ENCODE measurements around the gene FTMT. TPM values are rescaled to one million over a fixed set of nuclear protein-coding genes. Genes with fewer than 3 reads are reported as not detected.

The FTMT gene
- total RNA-seq, 1 donor from 2014 or later, result not detected

- Histone ChIP-seq H3K4me3 (no peak overlapping the region), H3K4me1 (no peaks in the 10 kb centered on the region), H3K36me3 (no peaks in the 10 kb centered on the region), H3K9me3 (no peaks in the 10 kb centered on the region), H3K27ac (no peak overlapping the region), H3K27me3 (no peaks in the 10 kb centered on the region)
- intact Hi-C loops (cut with DNase I), result no loop called here
- no peak for TF ChIP-seq CTCF (IDR thresholded peaks at IDR 0.05)
- no peak for DNase-seq (ENCODE audit: low spot score in 2 of 2)
Observed at GRCh38 chr5:121834021-121834420, 17.7 kb upstream of the FTMT start.

GRCh38 chr5:121841892-121842291 is 9.8 kb upstream of the FTMT start:
- Histone ChIP-seq H3K27ac (no peak overlapping the region), H3K27me3 (no peaks in the 10 kb centered on the region), H3K4me1 (no peaks in the 10 kb centered on the region), H3K4me3 (no peak overlapping the region), H3K36me3 (no peaks in the 10 kb centered on the region), H3K9me3 (no peaks in the 10 kb centered on the region)
- no peak for DNase-seq (ENCODE audit: low spot score in 2 of 2)
- TF ChIP-seq CTCF (IDR thresholded peaks at IDR 0.05), result no peak
- intact Hi-C loops (cut with DNase I), result no loop called here

DNA sequence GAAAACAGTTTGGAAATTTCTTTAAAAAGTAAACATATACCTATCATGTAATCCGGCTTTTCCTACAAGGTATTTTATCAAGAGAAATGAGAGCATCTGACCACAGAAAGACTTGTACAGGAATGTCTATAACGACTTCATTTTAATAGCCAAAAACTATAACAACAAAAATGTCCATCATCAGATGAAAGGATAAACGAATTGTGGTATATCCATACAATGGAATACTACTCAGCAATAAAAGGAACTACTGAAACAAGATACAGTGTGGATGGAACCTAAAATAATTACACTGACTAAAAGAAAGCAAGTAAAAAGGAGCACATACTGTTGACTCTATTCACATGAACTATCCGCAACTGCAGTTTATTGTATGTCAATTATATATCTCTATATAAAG is 1.4 kb upstream of the FTMT start:
- no peak for TF ChIP-seq CTCF (IDR thresholded peaks at IDR 0.05)
- intact Hi-C loops (cut with DNase I), result no loop called here

DNA sequence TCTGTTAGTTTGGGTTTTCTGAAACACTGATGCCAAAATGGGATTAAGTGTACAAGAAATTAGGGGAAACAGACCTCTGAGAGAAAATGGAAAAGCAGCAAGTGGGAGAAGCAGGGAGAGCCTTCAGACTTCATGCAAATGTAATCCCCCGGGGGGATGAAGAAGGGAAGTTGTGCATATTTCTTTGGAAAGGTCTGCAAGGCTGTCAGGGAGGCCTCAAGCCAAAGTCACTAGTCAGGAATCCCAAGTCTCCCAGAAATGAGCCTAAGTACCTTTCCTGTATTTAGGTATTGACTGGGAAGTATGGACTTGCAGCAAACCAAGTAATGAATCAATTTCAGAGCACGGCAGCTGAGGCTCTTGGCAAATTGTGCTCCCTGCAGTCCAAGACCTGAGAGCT is 2.2 kb downstream of the FTMT start:
- DNase-seq (ENCODE audit: low spot score in 2 of 2), result no peak
- Histone ChIP-seq H3K27ac (no peak overlapping the region), H3K9me3 (no peaks in the 10 kb centered on the region), H3K4me3 (no peak overlapping the region), H3K27me3 (no peaks in the 10 kb centered on the region), H3K36me3 (no peaks in the 10 kb centered on the region), H3K4me1 (no peaks in the 10 kb centered on the region)
- intact Hi-C loops (cut with DNase I), result no loop called here
- TF ChIP-seq CTCF (IDR thresholded peaks at IDR 0.05), result no peak

More for the DNA sequence above, 1.4 kb upstream of the FTMT start:
- no peaks in the 10 kb centered on the region for H3K36me3 ChIP-seq
- no peaks in the 10 kb centered on the region for H3K4me1 ChIP-seq
- H3K9me3 ChIP-seq, result no peaks in the 10 kb centered on the region
- no peak for DNase-seq (ENCODE audit: low spot score in 2 of 2)
- no peak overlapping the region for H3K4me3 ChIP-seq
- H3K27me3 ChIP-seq, result no peaks in the 10 kb centered on the region
- no peak overlapping the region for H3K27ac ChIP-seq

DNA sequence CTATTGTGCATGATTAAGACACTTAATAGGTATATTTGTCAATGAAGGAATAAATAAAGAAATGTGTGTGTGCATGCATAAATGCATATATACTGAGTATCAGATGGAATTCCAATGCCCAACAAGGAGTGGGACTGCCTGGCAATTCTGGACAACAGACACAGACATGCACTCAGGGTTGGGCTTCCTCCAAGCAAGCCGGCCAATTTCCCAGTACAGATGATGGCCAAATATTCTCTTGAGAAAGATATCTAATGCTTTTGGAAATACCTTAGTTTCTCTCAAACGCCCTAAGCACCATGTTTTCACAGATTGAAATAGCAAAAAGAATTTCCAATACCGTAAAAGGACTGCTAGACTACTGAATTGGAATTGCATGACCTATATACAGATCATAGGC is 11.1 kb downstream of the FTMT start:
- H3K27me3 ChIP-seq, result no peaks in the 10 kb centered on the region
- TF ChIP-seq CTCF (IDR thresholded peaks at IDR 0.05), result no peak
- no peak for DNase-seq (ENCODE audit: low spot score in 2 of 2)

GRCh38 chr5:121863753-121864285 is 12.1 kb downstream of the FTMT start:
- TF ChIP-seq CTCF (IDR thresholded peaks at IDR 0.05), result no peak
- H3K4me1 ChIP-seq, result no peaks in the 10 kb centered on the region
- H3K27ac ChIP-seq, result no peak overlapping the region
- intact Hi-C loops (cut with DNase I), result no loop called here
- no peaks in the 10 kb centered on the region for H3K9me3 ChIP-seq
- no peak for DNase-seq (ENCODE audit: low spot score in 2 of 2)
- no peaks in the 10 kb centered on the region for H3K36me3 ChIP-seq
- no peaks in the 10 kb centered on the region for H3K27me3 ChIP-seq
- no peak overlapping the region for H3K4me3 ChIP-seq

More for the DNA sequence above, 11.1 kb downstream of the FTMT start:
- no peaks in the 10 kb centered on the region for H3K36me3 ChIP-seq
- H3K9me3 ChIP-seq, result no peaks in the 10 kb centered on the region
- H3K4me3 ChIP-seq, result no peak overlapping the region
- H3K4me1 ChIP-seq, result no peaks in the 10 kb centered on the region
- intact Hi-C loops (cut with DNase I), result no loop called here
- no peak overlapping the region for H3K27ac ChIP-seq

Measured in ascending aorta (tissue), 2 donors.